Activated CD4-positive, CD25-positive, alpha-beta regulatory T cell treated with anti-CD3 and anti-CD28 coated beads, Interleukin-2, amount 50 U/mL, for 72 hours (primary cell): Measurements from ENCODE around the gene UBXN6.

Source experiments
- DNase-seq: peaks from one replicate; pipeline ENCODE4 v3.0.0; 2021

UBXN6 gene

DNA sequence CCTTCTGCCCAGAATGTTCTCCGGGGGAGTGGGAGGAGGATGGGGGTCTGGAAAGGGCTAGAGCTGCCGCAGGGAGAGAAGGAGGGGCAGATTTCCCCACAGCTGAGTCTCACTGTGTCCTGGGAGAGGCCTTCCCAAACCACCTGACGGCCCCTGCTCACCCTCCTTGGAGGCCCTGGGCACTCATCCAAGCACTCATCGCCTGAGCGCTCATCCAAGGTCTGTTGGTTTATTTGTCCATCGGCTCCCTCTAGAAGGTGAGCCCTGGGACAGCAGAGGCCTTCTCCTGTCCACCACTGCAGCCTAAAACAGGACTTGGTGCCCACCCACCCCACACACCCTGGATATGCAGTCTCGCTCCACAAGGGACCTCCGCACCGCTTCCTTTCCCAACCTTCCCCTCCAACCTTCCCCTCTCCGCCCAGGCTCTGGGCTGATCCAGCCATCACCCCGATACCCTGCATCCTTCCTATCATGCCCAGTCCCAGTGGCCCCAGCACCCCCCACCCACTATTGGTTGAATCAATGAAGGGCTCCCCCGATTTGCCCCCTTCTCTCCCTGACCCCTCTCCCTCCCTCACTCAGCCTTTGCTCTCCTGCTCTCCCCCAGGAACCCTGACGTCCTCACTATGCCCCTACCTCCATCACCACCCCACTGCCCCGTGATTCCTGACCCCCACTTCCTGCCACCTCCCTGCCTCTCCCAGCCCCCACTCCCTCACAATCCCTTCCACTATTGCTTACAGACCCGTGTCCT lies 1.7 kb downstream of the UBXN6 start:
- no peak for DNase-seq

GRCh38 chr19:4454747-4455718 lies 2.6 kb downstream of the UBXN6 start:
- DNase-seq, result no peak

GRCh38 chr19:4453232-4454179 lies 4.1 kb downstream of the UBXN6 start:
- DNase-seq, result no peak

DNA sequence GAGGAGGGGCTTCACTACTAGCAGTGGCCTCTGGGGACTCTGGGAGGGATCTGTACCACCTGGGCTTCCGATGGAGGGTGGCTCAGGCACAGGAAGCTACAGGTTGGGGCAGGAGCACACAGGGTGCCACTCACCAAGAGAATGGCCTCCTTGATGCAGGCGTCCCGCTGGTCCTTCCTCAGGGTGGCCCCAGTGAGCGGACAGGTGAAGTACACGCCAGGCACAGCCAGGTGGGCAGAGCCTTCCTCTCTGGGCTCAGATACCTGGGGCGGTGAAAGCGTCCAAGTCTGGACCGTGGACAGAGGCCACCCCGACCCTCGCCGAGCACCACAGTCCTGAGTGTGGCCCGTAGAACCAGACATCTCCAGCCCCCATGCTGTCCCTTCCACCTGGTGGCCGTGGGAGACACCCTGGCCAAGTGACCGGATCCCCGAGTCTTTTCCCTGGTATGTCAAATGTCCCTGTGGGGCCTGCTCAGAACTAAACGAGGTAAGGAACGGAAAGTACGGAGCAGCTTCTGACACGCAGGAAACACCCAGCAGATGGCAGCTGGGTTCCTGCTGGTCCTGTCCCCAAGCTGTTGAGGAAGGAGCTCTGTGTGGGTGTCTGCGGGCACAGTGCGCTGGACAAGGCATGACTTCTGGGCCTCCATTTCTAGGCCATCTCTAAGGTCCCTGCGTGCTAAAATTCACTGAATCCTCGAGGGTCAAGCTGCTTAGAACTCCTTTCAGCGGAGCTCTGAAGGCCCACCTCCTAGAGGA lies 5.2 kb downstream of the UBXN6 start:
- no peak for DNase-seq

- no peak for DNase-seq
Observed at GRCh38 chr19:4449639-4450028, 8.0 kb downstream of the UBXN6 start.

GRCh38 chr19:4449022-4449638 lies 8.5 kb downstream of the UBXN6 start:
- DNase-seq, result no peak

DNA sequence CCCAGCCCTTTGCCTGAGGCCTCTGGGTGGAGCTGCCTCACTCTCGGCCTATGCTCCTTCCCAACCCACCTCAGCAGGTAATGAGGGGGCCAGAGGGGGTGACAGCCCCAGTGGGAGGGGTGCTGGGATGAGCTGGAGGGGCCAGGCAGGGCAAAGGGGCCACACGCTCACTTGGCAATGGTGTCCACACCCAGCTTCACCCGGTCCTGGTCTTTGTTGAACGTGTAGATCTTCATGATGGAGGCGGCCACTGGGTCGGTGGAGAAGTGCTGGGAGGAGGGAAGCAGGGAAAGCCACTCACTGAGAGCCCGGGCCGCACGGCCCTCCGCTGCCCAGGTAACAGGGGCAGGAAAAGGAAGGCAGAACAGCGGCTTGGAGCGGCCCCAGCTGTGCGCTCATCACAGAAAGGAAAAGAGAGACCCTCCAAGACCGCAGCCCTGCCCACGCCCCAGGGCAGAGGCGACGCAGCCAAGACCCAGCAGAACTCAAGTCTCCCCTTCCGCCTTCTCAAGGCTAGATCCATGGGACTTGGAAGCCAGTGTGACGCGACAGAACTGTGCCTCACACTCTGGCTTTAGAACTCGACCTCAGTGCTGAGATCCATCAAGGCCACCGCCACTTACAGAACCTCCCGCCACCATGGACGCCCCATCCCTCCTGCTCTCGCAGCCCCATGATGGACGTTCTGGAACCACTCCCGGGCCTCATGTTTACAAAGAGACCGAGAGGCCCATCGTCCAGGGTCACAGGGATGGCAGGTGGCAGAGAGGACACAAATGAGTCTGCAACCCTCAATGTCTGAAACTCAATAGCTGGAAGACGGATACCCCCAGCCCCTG lies 9.2 kb downstream of the UBXN6 start:
- no peak for DNase-seq

- DNase-seq, result no peak
Observed at GRCh38 chr19:4447327-4448146, 10.1 kb downstream of the UBXN6 start.

DNA sequence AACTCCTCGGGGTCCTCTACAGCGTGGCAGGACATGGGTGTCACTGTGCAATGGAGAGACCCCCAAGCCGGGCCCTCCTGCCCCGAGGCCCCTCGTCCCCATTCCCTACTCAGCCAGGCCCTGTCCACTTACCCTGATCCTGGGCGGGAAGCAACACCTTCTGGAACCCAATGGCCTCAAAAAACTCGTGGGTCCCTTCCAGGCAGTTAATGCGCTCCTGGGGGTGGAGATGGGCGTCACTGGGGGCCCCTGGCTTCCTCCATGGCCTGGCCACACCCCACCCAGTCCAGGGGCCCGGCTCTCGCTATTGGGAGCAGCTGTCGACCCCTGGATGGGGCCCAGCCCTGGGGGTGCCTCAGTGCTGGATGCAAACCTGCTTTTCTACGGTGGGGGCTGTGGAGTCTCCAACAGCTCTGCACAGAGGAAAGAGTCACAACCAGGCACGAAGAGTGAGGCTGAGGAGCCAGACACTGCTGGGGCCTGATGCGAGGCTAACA lies 10.8 kb downstream of the UBXN6 start:
- no peak for DNase-seq

- DNase-seq, result no peak
Observed at GRCh38 chr19:4445963-4446703, 11.5 kb downstream of the UBXN6 start.

DNA sequence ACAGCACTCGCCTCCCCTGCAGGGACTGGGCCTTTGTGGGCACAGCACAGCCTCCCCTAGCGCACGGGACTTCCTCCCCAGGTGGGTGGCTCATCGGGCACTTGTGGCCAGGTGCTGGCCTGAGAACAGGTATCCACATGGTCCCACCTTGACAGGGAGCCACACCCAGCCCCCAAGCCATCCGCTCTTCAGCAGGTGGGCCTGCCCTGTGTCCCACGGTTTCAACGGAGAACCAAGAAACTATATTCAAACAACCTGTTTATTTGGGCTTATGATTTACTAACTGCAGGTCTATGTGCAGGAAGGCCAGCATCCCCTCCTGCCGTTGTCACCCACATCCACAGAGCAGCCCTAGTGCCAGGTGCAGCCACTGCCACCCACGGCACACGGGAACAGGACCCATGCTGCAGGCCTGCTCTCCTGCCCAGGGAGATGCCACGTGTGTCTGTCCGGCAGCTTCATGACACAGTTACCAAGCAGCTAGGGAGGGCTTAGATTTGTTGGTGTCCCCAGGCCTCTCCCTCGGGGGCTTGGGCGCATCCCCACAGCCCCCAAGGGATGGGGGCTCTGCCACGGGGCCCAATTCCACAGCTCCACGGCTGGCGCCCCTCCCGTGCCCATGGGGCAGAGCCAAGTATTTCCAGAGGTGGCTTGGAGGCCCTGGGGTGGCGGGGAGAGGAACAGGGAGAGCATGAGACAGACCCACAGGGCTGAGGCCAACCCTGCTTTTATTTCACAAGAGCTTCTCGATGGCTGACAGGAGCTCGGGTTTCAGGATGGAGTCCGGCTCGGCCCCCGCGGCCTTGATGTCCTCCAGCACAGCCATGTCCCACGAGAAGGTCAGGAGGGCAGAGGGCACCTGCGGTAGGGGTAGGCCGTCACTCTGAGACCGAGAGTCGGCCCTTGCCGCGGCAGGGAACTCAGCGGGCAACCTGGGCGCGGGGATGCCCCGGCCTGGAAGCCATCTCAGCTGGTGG lies 12.5 kb downstream of the UBXN6 start:
- no peak for DNase-seq

- no peak for DNase-seq
Observed at GRCh38 chr19:4443966-4444764, 13.4 kb downstream of the UBXN6 start.

- DNase-seq, result no peak
Observed at GRCh38 chr19:4443188-4443587, 14.4 kb downstream of the UBXN6 start.

- DNase-seq, result no peak
Observed at GRCh38 chr19:4442819-4443146, 14.8 kb downstream of the UBXN6 start.

DNA sequence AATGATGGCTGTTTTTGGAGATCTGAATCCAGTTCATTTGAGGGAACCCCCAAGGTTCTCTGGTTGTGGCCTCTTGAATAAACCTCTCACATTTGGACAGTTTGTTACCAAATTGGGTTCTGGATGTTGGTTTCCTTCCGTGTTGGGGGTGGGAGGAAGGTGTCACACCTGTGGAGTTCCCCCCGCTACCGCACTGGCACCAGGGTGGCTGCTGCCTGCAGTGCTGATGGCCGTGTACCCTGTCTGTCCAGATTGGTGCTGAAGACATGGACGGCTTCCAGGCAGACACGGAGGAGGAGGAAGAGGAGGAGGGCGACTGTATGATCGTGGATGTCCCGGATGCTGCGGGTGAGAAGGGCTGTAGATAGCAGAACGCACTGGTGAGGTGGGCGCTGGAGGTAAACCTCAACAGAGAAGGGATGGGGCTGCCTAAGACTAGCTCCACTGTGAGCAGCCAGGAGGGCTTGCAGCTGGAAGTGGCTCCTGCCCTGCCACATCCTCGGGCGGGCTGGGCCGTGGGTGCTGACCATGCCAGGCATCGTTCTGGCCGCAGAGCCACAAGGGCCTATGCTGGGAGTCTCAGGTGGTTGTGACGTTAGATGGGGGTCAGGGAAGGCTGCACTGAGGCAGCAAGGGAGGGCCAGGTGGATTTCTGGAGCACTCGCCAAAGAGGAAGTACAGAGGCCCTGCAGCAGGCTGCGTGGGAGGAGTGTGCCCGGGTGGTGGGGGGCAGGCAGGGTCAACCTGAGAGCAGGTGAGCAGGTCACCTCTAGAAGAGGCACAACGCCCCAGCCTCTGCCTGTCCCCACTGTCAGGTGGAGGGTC lies 15.4 kb downstream of the UBXN6 start:
- DNase-seq, result no peak

GRCh38 chr19:4439243-4439642 lies 18.4 kb downstream of the UBXN6 start:
- no peak for DNase-seq
